ENCODE data around the gene AOC2.

The AOC2 gene

DNA sequence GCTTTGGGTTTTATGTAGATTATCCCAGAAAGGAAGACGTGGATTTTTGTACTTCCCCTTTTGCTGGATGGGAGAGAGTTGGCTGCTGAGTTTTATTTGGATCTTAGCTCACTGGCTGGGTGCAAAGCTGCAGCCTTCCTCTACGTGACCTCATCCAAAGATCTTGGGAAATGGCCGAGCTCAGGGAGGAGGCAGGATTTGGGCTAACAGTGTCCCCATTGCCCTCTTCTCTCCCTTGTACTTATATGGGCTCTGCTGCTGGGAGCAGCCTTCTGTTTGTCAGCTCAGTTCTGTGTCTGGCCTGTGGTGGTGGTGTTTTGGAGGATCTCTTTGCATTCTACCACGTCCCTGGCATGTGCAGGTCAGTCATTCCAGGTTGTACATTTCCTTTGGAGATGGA is 8.6 kb downstream of the AOC2 start:
- no peaks in the 10 kb centered on the region for H3K27me3 ChIP-seq (ENCODE audit: control insufficient read depth, low read length)
- no peaks in the 10 kb centered on the region for H4K20me1 ChIP-seq (ENCODE audit: control insufficient read depth, insufficient read depth, low read depth, low read length)
- H3K9me2 ChIP-seq (replicated peaks; ENCODE audit: control insufficient read depth, low read length): no peaks in the 10 kb centered on the region
- no peaks in the 10 kb centered on the region for H3K9me3 ChIP-seq (ENCODE audit: control insufficient read depth, insufficient read depth, low read length)
- peaks cover 4% of the 10 kb centered on the region; the same call in 1 of the 2 replicates for H3F3A ChIP-seq (ENCODE audit: control insufficient read depth, insufficient read depth)
- H3K4me2 ChIP-seq (ENCODE audit: low read length): no peak overlapping the region
- no peaks in the 10 kb centered on the region for H3K36me3 ChIP-seq (ENCODE audit: control insufficient read depth, low read length)
- no peaks in the 10 kb centered on the region for H3K4me1 ChIP-seq (ENCODE audit: control insufficient read depth, low read length)
- H3K4me3 ChIP-seq (ENCODE audit: low read length): no peak overlapping the region
- no peak overlapping the region for H3K27ac ChIP-seq (ENCODE audit: low read depth, low read length)
- TF ChIP-seq, protein P1, sequence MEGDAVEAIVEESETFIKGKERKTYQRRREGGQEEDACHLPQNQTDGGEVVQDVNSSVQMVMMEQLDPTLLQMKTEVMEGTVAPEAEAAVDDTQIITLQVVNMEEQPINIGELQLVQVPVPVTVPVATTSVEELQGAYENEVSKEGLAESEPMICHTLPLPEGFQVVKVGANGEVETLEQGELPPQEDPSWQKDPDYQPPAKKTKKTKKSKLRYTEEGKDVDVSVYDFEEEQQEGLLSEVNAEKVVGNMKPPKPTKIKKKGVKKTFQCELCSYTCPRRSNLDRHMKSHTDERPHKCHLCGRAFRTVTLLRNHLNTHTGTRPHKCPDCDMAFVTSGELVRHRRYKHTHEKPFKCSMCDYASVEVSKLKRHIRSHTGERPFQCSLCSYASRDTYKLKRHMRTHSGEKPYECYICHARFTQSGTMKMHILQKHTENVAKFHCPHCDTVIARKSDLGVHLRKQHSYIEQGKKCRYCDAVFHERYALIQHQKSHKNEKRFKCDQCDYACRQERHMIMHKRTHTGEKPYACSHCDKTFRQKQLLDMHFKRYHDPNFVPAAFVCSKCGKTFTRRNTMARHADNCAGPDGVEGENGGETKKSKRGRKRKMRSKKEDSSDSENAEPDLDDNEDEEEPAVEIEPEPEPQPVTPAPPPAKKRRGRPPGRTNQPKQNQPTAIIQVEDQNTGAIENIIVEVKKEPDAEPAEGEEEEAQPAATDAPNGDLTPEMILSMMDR (IDR thresholded peaks at IDR 0.05; ENCODE audit: low read depth, low read length, poor library complexity, severe bottlenecking): no peak
- no peak for TF ChIP-seq EZH2phosphoT487 (IDR thresholded peaks at IDR 0.05; ENCODE audit: borderline replicate concordance, low read length)
- H3K79me2 ChIP-seq (ENCODE audit: control insufficient read depth, low read length): no peaks in the 10 kb centered on the region

GRCh38 chr17:42853597-42853967 is 9.2 kb downstream of the AOC2 start:
- Histone ChIP-seq H3K27me3 (ENCODE audit: control insufficient read depth, low read length) (no peaks in the 10 kb centered on the region), H3K4me2 (ENCODE audit: low read length) (no peak overlapping the region), H3K4me3 (ENCODE audit: low read length) (no peak overlapping the region), H3F3A (ENCODE audit: control insufficient read depth, insufficient read depth) (peaks cover 4% of the 10 kb centered on the region; the same call in 1 of the 2 replicates), H3K9me2 (replicated peaks; ENCODE audit: control insufficient read depth, low read length) (no peaks in the 10 kb centered on the region), H3K27ac (ENCODE audit: low read depth, low read length) (no peak overlapping the region), H3K79me2 (ENCODE audit: control insufficient read depth, low read length) (no peaks in the 10 kb centered on the region), H3K9me3 (ENCODE audit: control insufficient read depth, insufficient read depth, low read length) (no peaks in the 10 kb centered on the region), H4K20me1 (ENCODE audit: control insufficient read depth, insufficient read depth, low read depth, low read length) (no peaks in the 10 kb centered on the region), H3K4me1 (ENCODE audit: control insufficient read depth, low read length) (no peaks in the 10 kb centered on the region), H3K36me3 (ENCODE audit: control insufficient read depth, low read length) (no peaks in the 10 kb centered on the region)
- TF ChIP-seq, protein P1 (IDR thresholded peaks at IDR 0.05; ENCODE audit: low read depth, low read length, poor library complexity, severe bottlenecking): no peak
- TF ChIP-seq EZH2phosphoT487 (IDR thresholded peaks at IDR 0.05; ENCODE audit: borderline replicate concordance, low read length): no peak

DNA sequence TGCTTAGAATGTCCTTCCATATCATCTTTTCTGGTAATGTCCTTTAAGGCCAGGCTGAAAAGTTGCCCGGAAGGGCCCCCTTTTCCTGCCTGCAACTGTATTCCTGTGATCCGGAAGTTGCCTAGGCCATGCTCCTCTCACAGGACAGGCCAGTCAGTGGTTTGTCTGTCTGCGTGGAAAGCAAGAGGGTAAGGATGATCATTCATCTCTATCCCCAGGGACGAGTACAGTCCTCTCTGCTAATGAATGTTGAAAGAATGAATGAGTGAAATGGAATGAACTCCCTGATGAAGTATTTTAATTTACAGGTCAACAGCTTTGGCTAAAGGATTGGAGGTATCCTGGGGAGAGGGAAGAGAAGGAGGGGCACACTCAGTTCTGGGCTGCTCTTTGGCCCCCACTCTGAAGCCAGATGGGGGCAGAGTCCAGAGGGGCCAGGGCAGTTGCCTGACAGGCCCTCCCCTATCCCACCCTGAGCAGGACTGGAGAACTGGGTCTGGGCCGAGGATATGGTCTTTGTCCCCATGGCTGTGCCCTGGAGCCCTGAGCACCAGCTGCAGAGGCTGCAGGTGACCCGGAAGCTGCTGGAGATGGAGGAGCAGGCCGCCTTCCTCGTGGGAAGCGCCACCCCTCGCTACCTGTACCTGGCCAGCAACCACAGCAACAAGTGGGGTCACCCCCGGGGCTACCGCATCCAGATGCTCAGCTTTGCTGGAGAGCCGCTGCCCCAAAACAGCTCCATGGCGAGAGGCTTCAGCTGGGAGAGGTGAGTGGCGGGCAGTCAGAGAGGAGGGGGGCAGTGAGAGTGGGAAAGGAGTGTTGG is 9.8 kb downstream of the AOC2 start:
- Histone ChIP-seq H3F3A (ENCODE audit: control insufficient read depth, insufficient read depth) (peaks cover 4% of the 10 kb centered on the region; the same call in 1 of the 2 replicates), H3K79me2 (ENCODE audit: control insufficient read depth, low read length) (no peaks in the 10 kb centered on the region), H3K4me2 (ENCODE audit: low read length) (no peak overlapping the region), H3K27me3 (ENCODE audit: control insufficient read depth, low read length) (no peaks in the 10 kb centered on the region), H3K4me1 (ENCODE audit: control insufficient read depth, low read length) (no peaks in the 10 kb centered on the region), H3K9me2 (replicated peaks; ENCODE audit: control insufficient read depth, low read length) (no peaks in the 10 kb centered on the region), H4K20me1 (ENCODE audit: control insufficient read depth, insufficient read depth, low read depth, low read length) (no peaks in the 10 kb centered on the region), H3K27ac (ENCODE audit: low read depth, low read length) (no peak overlapping the region), H3K9me3 (ENCODE audit: control insufficient read depth, insufficient read depth, low read length) (no peaks in the 10 kb centered on the region), H3K4me3 (ENCODE audit: low read length) (no peak overlapping the region), H3K36me3 (ENCODE audit: control insufficient read depth, low read length) (no peaks in the 10 kb centered on the region)
- TF ChIP-seq, protein P1 (IDR thresholded peaks at IDR 0.05; ENCODE audit: low read depth, low read length, poor library complexity, severe bottlenecking): no peak
- TF ChIP-seq EZH2phosphoT487 (IDR thresholded peaks at IDR 0.05; ENCODE audit: borderline replicate concordance, low read length): no peak

Data from DOHH2 (cell line).